Stomach (tissue), 4 donors: ENCODE measurements around the gene HS6ST2.
"Not testable (repeated sequence)": the region's sequence is repeated elsewhere in the genome, so short reads cannot be mapped to it uniquely, and the experiment has no call there.

Experiments
- EP300 ChIP-seq: sonication (generic); formaldehyde crosslinking; IDR thresholded peaks from one replicate; pipeline ENCODE4 v1.6.1; 2017; ENCODE audit warnings: antibody characterized with exemption
- POLR2A ChIP-seq, 4 donors: fragments of 450-650 bp; IDR thresholded peaks; one replicate each; pipeline ENCODE4 v1.6.1; 2016; ENCODE audit warnings: antibody characterized with exemption in 4 of 4, control low read depth in 2 of 4, mild to moderate bottlenecking in 1 of 4, moderate library complexity in 1 of 4
- POLR2AphosphoS5 ChIP-seq, 3 donors: sonication (generic); formaldehyde crosslinking; IDR thresholded peaks; one replicate each; pipeline ENCODE4 v1.6.1; 2016; ENCODE audit warnings: antibody characterized with exemption in 3 of 3
- TF ChIP-seq, protein P1 (sequence below), 7 experiments: fragments of 450-650 bp in 4 of 7; fragments of 200-600 bp in 3 of 7; sonication (generic) in 3 of 7; IDR thresholded peaks; one replicate each; pipeline ENCODE4 v1.5.1; 2016 to 2019; ENCODE audit warnings: antibody characterized with exemption in 7 of 7, control low read depth in 2 of 7, mild to moderate bottlenecking in 1 of 7

DNA sequence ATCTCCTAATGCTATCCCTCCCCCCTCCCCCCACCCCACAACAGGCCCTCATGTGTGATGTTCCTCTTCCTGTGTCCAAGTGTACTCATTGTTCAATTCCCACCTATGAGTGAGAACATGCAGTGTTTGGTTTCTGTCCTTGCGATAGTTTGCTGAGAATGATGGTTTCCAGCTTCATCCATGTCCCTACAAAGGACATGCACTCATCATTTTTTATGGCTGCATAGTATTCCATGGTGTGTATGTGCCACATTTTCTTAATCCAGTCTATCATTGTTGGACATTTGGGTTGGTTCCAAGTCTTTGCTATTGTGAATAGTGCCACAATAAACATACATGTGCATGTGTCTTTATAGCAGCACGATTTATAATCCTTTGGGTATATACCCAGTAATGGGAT lies 77.7 kb downstream of the HS6ST2 start:
- TF ChIP-seq, protein P1, sequence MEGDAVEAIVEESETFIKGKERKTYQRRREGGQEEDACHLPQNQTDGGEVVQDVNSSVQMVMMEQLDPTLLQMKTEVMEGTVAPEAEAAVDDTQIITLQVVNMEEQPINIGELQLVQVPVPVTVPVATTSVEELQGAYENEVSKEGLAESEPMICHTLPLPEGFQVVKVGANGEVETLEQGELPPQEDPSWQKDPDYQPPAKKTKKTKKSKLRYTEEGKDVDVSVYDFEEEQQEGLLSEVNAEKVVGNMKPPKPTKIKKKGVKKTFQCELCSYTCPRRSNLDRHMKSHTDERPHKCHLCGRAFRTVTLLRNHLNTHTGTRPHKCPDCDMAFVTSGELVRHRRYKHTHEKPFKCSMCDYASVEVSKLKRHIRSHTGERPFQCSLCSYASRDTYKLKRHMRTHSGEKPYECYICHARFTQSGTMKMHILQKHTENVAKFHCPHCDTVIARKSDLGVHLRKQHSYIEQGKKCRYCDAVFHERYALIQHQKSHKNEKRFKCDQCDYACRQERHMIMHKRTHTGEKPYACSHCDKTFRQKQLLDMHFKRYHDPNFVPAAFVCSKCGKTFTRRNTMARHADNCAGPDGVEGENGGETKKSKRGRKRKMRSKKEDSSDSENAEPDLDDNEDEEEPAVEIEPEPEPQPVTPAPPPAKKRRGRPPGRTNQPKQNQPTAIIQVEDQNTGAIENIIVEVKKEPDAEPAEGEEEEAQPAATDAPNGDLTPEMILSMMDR (IDR thresholded peaks at IDR 0.05): not testable (repeated sequence)
- not testable (repeated sequence) for TF ChIP-seq POLR2A (IDR thresholded peaks at IDR 0.05); POLR2AphosphoS5 (IDR thresholded peaks at IDR 0.05); EP300
